ENCODE data around the gene TMEM123. TPM values are rescaled to one million over a fixed set of nuclear protein-coding genes. Genes with fewer than 3 reads are reported as not detected.
"Not testable (repeated sequence)": the region's sequence is repeated elsewhere in the genome, so short reads cannot be mapped to it uniquely, and the experiment has no call there.

The TMEM123 gene
- polyA plus RNA-seq, 5 donors: 203 to 398 (median 328) TPM

GRCh38 chr11:102374633-102375424, 77.7 kb downstream of the TMEM123 start:
- DNase-seq: not testable (repeated sequence)

DNA sequence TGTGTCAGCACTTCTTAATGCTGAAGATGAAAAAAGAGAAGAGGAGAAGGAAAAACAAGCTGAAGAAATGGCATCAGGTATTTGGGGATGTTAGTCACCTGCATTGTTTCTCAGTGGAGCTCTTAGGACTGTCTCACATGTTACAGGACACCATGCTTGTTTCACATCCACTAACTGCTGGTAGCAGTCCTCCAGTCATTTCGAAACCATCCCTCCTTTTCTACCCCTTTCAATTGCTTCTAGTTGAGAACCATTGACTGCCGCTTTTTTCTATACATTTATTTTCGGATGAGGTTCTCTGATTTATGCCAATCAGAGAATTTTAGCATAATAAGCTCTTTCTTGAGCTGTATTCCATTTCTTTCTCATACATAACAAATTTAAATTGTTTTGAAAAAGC, 84.1 kb downstream of the TMEM123 start:
- DNase-seq: no peak

DNA sequence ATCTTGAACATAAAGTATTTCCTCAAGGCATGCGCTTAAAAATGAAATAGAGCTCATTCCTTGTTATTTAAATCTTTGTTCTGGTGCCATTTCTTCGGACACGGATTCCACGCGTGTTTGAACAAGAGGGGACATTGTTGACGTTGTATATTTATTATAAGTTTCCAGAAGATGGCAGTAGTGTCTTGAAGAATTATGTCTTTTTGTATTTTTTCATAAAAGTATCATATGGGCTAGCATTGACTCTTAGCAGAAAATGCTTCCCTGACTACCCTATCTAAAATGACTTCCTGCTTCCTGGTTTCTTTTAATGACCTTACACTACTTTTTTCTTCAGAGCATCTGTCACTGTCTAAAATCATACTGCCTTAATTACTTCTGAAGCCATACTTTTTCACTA, 85.2 kb downstream of the TMEM123 start:
- no peak for DNase-seq

- no peak for DNase-seq
Measured at GRCh38 chr11:102364991-102365390, 87.6 kb downstream of the TMEM123 start.

DNA sequence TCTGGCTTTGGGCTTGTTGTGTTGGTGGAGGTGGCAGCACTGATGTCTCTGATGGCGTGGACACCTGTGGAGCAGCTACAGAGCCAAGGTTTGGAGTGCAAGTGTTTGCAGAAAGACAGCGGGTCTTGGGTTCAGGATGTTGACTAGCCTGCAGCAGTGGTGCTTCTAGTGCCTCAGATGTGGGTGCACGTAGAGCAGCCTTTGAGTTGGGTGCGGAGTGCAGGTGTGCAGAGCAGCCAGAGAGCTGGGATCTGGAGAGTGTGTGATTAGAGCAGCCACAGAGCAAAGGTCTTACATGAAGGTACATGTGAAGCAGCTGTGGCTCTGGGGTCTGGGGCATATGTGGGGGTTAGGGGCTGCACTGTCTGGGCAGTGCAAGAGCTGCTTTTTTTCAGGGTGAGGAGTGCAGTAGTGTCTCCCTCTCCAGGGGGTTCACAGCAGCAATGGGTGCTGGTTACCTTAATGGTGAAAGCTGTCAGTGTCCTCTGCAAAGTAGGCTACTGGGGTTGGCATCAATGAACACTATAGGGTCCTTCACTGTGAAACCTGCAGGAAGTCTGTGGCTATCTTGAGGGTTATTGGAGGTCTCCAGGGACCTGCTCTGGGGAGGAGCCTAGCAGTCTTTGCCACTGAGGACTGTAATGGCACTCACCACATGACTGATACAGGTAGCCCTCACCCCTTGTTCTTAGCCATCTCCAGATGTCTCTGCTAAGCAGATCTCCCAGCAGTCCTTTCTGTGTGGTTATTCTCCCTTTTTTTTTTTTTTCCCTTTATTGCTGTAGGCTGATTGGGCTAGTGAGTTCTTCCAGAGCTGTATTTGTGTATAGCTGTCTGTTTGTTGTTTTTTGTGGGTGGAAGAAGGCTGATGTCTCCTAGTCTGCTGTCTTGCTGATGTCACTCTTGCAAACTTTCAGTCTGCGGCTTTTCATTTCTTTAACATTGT, 91.2 kb downstream of the TMEM123 start:
- DNase-seq: no peak

GRCh38 chr11:102360681-102361080, 91.9 kb downstream of the TMEM123 start:
- DNase-seq: no peak

DNA sequence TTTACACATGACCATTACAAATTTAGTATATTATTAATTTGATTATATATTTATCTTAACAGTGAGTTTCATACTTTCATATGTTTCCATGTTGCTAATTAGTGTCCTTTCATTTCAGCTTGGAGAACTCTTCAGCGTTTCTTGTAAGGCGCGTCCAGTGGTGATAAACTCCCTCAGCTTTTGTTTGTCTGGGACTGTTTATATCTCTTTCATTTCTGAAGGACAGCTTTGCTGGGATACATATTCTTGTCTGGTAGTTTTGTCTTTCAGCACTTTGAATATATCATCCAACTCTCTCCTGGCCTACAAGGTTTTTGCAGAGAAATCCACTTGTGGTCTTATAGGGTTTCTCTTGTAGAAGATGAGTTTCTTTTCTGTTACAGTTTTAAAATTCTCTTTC, 93.2 kb downstream of the TMEM123 start:
- no peak for DNase-seq

DNA sequence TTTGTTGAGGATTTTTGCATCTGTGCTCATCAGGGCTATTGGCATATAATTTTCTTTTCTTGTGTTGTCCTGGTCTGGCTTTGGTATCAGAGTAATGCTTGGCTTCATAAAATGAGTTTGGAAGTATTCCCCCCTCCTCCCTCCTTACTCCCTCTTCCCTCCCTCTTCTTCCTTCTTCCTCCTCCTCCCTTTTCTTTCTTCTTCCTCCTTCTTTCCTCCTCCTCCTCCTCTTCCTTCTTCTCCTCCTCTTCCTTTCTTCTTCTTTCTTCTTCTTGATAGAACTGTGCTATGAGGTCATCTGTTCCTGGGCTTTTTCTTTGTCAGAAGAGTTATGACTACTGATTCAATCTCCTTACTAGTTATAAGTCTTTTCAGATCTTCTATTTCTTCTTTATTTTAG, 95.4 kb downstream of the TMEM123 start:
- DNase-seq: no peak

DNA sequence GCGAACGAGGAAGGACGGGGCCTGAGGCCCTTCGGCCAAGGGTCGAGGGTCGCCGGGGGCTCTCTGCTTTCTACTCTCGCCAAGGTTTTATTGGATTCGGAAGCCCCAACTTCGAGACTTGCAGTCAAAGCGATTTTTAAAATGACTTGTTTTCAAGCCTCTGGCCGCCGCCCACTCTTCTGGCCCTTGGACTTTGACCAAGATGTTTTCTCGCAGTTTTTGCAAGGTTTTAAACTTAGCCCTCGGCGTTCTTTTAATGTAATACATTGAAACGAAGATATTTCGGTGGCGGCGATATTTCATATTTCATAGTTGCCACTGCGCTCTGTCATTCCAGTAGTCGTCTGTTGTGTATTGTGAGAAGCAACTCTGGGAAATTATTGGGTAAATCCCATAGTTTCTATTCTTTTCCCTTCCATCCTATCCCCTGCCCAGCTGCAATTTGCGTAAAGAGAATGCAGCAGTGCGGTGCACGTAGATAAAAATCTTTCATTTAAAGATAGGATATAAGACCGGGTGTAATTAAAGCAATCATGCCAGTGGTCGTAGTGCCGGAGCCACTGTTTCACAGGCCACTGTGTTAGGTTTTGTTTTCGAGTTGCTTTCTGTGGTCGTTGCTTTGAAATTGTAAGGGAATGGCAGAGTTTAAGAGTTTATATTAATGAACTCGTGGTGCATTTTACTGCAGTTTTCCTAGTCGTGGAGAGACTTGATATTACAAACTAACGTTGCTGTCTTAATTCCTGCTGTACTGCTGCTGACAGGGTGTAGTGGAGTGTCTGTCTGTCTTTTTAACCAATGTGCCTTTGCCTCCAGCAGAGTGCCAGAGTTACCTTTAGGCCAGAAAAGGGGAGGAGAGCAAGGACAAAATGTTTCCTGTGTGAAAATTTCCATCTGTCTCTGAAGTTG, 104.8 kb downstream of the TMEM123 start:
- peak in 1 of 2 donors; percentile 65 for DNase-seq

GRCh38 chr11:102346748-102347461, 105.7 kb downstream of the TMEM123 start, which contains the start of gene BIRC2:
TSS of gene BIRC2 (plus strand) at chr11:102347214. CDS start at chr11:102349855, 2,641 bp downstream.
- peak; percentile 96 to 97 for DNase-seq

DNA sequence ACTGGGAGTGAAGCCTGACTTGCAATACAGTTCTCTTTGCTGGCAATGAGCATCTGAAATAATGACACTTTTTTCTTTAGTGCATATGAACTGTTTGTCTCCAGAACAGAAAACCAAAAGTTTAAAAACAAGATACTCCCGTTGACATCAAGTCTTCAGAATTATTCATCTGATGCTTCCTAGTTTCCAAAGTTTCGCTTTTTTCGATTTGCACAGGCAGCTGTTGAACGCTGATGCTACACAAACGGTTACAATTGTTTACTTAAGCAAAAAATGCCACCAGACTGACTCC, 106.2 kb downstream of the TMEM123 start:
- DNase-seq: no peak

Other genes starting within 250 kb of the TMEM123 start
- 1 to 10 TPM; 2.4 to 5.1 (median 4.7) TPM for gene BIRC3, start 135.3 kb downstream of the TMEM123 start, polyA plus RNA-seq (ENCODE audit: insufficient read depth in 1 of 5, insufficient read length in 5 of 5, low replicate concordance in 1 of 5)
- gene BIRC2, start 105.6 kb downstream of the TMEM123 start, polyA plus RNA-seq (ENCODE audit: insufficient read depth in 1 of 5, insufficient read length in 5 of 5, low replicate concordance in 1 of 5): 10 to 100 TPM; 58.5 to 82.4 (median 78.6) TPM
- gene MMP7, start 78.0 kb upstream of the TMEM123 start, polyA plus RNA-seq (ENCODE audit: insufficient read depth in 1 of 5, insufficient read length in 5 of 5, low replicate concordance in 1 of 5): under 1 TPM in 4 of 5 donors, not detected in 1; 0.38 to 0.84 (median 0.70) TPM
- gene MMP20, start 172.6 kb upstream of the TMEM123 start, polyA plus RNA-seq (ENCODE audit: insufficient read depth in 1 of 5, insufficient read length in 5 of 5, low replicate concordance in 1 of 5): not detected